SIG-M5 (cell line): Measurements from ENCODE around the gene EVPLL.
"Not testable (repeated sequence)": the region's sequence is repeated elsewhere in the genome, so short reads cannot be mapped to it uniquely, and the experiment has no call there.

Experiments
- DNase-seq: peaks from one replicate; lab custom pipeline; 2025; lab: John Stamatoyannopoulos, UW

Gene EVPLL

DNA sequence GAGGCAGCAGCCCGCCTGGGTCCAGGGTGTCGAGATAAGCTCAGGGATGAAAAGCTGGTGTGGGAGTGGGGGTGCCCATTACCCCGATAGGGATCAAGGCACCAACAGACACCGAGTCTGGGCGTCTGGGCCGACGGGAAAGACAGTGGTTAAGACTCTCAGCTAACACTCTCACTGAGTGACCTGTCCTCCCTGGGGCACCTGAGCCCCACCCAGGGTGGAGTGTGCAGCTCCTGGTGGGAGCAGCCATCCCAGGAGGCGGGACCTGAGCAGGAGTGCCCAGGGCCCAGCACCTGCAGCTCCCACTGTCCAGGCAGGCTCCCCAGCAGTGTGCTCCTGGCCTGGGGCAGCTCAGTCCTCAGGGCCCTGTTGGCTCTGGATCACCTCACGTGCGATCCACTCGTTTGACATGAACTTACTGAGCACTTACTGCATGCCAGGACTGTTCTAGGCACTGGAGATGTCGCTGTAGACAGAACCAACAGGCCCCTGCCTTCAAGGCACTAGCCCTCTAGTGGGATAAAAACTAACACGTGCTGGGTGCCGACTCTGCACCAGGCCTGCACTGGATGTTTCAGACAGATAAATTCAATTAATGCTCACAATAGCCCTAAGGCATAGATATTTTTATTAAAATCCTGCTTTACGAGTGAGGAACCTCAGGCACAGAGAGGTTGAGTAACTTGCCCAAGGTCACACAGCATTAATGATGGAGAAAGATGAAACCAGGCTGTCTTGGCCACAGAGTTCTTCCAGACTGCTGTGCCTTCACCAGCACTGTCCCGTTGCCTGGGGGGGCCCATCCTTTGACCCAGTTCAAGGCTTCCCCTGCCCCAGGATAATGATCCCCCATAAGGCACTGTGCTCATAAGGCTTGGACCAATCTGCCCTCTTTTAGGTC, 1.9 kb downstream of the EVPLL start:
- DNase-seq: no peak

DNA sequence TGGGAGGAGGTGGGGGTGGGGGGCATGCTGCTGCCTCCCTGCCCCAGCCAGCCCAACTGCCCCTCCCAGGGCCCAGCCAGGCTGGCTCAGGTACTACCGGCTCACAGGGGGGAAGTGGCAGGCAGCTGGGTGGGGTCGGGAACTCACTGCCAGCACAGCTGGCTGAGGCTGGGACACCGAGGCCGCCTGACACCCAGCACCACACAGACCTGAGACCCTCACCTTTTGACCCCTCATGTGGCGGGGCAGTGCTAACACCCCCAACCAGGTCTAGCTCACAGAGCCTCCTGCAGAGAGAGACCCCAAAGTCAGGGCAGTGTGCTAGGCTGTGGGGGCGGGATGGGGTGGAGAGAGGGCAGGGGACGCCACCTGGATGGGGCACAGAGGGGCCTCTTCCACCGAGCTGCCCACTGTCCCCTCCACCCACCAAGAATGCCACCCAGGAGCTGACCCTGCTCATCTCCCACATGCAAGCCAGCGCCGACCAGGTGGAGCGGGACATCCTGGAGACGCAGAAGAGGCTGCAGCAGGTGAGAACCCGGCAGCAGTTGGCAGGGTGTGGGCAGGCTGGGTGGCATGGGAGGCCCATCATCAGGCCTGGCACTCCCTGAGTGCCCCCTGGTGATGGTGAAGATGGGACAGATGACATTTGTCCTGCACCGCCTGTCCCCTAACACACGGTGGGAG, 3.0 kb downstream of the EVPLL start:
- no peak for DNase-seq

DNA sequence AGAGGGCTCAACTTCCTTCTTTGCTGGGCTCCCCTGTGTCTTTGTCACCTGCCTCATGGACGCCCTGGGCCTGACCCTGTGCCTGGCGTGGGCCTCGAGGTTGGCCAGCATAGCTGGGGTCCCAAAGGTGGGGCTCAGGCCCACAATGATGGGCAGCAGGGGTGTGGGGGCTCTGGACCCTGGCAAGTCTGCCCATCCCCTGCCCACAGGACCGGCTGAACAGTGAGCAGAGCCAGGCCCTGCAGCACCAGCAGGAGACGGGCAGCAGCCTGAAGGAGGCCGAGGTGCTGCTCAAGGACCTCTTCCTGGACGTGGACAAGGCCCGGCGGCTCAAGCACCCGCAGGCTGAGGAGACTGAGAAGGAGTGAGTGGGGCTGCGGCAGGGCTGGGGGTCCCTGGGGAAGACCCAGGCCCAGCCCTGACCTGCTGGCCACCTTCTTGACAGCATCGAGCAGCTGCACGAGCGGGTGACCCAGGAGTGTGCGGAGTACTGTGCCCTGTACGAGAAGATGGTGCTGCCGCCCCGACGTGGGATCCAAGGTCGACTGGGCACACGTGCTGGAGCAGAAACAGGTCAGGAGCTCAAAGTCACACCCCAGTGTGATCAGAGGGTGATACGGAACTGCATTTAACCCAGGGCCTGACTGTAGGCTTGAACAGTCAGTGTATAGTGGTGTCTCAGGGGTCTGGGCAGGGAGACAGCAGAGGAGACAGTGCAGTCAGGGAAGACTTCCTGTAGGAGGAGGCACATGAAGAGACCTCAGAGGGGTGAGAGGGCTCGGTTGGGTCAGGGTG, 3.8 kb downstream of the EVPLL start:
- no peak for DNase-seq

DNA sequence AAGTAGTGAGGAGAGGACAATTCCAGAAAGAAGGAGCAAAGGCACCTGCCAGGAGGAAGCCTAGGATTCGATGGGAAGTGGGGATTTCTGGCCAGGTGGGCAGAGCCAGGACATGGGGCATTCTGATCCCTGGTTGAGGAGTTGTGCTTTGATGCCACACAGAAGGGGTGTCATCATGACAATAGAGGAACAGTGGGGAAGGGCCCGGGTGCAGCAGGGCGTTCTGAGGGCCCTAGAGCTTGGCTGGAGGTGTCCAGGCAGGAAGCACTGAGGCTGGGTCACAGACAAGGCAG, 4.3 kb downstream of the EVPLL start:
- no peak for DNase-seq

DNA sequence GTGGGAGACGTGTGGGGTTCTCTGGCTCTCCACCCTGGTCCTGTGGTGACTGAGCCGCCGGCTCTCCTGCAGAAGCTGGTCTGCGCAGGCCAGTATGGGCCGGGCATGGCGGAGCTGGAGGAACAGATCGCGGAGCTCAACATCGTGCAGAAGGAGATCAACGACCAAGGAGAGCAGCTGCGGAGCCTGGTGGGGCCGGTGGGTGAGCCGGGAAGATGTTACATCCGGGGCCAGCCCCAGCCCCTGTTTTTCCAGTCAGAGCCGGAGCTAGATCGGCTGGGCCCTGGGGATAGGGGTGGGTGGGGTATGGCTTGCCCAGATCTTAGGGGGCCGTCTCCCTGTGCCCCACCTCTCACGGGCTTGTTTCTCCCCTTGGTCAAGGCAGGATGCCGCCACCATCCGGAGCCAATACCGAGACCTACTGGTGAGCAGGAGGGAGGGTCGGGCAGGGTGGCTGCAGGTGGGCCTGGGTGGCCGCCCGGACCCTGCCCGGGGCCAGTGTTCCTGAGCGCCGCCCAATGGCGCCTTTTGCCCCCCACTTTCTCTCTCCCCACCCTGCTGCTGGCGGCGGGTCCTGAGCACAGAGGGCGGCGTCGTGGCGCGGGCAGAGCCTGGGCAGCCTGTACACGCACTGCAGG, 5.0 kb downstream of the EVPLL start:
- DNase-seq: no peak

DNA sequence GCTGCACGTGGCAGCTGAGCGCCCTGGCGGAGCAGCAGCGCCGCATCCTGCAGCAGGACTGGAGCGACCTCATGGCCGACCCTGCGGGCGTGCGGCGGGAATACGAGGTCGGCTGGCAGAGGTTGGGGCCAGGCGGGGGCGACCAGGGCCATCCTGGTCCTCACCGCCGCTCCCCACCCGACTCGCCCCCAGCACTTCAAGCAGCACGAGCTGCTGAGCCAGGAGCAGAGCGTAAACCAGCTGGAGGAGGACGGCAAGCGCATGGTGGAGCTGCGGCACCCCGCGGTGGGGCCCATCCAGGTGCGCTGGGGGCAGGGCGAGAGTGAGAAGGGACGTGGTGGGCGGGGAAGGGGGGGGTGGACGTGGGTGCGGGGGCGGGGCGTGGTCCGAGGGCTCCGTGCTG, 5.5 kb downstream of the EVPLL start:
- DNase-seq: not testable (repeated sequence)

DNA sequence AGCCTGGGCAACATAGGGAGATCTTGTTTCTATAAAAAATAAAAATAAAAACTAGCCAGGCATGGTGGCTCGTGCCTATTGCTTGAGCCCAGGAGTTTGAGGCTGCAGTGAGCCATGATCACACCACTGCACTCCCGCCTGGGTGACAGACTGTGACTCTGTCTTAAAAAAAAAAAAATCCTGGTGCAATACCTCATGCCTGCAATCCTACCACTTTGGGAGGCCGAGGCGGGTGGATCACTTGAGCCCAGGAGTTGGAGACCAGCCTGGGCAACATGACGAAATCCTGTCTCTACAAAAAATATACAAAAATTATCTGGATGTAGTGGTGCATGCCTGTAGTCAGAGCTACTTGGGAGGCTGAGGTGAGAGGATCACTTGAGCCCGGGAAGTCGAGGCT, 6.7 kb downstream of the EVPLL start:
- DNase-seq: not testable (repeated sequence)

DNA sequence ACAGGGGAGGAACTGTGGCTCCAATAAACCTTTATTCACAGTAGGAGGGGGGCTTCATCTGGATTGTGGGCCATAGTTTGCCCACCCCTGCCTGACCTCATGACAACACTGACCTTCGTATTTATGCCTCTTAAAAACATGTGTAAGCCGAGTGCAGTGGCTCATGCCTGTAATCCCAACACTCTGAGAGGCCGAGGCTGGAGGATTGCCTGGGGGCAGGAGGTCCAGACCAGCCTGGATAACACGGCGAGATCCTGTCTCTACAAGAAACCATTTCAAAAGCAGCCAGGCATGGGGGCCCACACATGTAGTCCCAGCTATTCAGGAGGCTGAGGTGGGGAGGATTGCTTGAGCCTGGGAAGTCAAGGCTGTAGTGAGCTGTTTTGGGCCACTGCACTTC, 10.0 kb downstream of the EVPLL start:
- not testable (repeated sequence) for DNase-seq

DNA sequence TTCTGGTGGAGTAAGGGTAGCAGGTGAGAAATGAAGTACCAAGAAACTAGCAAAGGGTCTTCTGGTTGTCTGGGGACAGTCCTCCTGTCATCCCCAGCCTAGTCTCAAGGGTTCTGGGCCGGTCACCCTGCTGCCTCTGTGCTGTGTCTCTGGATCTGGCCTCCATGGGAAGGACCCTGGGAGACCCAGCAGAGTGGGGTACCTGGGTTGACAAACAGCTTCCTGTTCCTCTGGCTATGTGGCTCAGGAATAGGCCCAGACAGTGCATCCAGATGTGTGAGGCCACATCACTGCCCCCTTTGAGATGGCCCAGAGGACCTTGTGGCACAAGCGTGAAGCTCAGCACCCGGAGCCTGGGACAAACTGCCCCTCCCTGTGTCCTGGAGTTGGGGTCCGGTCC, 10.7 kb downstream of the EVPLL start:
- not testable (repeated sequence) for DNase-seq

DNA sequence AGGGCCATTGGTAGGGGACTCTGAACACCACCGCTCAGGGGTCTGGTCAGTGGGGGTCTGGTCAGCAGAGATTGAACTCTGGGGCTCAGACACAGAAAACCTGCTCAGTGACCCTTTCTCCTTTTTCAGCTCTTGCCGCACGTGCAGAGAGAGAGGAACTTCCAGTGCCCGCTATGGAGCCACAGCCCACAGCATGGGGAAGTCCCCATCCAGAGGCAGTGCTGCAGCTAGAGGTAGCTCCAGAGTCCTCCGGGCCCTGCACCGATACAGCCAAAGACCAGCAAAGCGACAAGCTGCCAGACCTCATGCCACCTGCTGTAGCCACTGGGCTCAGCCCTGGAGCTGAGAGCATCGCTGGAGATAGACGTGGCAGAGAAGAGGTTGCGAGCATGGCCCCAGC, 11.2 kb downstream of the EVPLL start:
- not testable (repeated sequence) for DNase-seq

DNA sequence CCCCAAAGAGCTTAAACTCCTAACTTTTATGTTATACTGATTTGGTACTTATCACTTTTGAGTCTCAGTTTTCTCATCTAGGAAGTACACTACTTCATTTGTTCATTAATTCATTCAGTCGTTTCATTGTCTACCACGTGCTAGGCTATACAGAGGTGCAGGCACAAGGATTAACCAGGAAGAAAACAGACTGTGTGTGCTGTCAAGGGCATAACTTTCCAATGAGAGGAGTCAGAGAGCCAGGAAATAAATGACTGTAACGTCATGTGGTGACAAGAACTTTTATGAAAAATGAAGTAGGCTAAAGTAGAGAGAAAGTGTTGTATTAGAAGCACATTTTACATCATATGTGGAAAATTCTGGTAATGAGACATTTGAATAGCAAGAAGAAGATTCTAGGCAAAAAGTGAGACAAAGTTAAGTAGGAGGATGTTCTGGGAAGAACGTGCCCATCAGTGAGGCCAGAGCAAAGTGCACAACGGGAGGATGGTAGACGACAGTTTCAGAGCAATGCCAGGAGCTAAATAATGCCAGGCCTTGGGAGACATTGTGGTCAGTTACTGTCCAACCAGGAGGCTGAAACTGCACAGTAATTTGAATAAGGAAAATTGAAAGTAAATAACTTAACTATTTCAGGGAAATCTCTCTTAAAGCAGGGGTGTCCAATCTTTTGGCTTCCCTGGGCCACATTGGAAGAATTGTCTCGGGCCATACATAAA, 24.5 kb downstream of the EVPLL start:
- not testable (repeated sequence) for DNase-seq

DNA sequence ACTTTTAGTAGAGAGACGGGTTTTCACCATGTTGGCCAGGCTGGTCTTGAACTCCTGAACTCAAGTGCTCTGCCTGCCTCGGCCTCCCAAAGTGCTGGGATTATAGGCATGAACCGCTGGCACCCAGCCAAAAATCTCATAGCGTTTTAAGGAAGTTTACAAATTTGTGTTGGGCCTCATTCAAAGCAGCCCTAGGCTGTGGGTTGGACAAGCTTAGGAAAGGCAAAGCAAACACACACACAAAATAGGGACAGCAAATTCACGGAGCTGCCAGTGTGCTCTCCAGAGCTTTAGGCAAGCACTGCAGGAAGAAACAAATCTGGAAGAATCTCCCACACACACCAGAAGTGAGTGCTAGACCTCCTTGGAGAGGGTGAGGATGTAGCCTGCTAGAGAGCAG, 25.6 kb downstream of the EVPLL start:
- not testable (repeated sequence) for DNase-seq

DNA sequence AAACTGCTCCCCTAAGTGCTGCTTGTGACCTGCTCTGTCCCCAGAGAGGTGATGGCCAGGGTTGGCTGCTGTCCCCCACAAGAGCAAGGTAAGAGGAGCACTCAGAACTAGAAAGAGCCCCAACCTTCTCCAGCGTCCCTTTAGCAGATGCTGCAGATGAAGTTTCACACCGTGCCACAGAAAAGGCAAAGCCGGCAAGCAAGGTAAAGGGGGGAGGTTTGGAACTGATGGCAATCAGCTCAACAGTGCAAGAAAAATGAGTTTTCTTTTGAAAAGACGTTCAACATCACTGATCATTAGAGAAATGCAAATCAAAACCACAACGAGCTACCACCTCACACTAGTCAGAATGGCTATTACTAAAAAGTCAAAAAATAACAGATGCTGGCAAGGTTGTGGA, 26.0 kb downstream of the EVPLL start:
- not testable (repeated sequence) for DNase-seq

DNA sequence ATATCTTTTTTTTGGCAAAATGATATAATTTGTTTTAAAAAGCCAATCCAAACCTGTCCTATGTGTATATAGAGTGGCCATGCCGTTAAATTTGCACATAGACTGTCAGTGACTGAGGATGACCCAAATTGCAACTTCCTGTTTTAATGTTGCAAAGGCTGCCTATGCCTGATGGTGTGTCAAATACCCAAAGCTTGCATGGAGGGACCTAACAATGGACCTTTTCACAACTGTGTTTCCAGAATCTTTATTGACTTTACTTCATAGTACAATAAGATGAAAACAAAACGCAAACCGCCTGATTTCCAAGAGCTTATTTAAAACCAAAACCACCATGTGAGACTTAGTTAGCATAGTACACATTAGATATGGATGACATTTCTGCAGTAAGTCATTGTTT, 31.3 kb downstream of the EVPLL start:
- not testable (repeated sequence) for DNase-seq

DNA sequence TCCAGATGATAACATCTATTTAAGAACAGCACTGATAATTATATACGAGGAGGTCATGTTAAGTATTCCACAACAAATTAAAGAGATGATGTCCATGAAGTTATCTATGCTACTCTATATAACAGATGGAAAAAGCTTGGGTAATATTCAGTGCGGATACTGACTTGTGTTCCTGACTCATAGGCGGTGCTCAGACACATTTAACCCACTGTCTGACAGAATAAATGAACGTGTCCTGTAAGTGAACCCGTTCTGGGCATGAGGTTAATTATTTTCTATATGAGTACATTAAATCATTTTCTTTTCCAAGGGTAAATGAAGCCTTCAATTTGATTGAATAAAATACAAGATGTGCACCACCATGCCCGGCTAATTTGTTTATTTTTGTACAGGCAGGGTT, 31.7 kb downstream of the EVPLL start:
- not testable (repeated sequence) for DNase-seq

DNA sequence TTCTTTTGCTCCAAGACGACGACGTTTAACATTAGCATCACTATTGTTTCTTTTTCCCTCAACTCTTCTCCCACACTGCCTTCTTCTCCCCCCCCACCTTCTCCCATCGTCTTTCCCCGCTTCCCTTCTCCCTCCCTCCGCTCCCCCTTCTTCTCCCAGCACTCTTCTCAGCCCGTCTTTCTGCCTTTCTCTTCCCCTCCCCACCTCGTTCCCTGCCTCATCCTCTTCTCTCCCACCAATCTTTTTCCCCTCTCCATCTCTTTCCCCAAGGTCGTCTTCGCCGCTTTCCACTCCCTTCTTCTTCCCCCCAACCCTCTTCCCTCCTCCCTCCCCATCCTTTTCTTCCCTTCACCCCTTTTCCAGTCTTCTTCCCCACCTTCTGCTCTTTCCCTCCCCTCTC, 33.2 kb downstream of the EVPLL start:
- DNase-seq: not testable (repeated sequence)

DNA sequence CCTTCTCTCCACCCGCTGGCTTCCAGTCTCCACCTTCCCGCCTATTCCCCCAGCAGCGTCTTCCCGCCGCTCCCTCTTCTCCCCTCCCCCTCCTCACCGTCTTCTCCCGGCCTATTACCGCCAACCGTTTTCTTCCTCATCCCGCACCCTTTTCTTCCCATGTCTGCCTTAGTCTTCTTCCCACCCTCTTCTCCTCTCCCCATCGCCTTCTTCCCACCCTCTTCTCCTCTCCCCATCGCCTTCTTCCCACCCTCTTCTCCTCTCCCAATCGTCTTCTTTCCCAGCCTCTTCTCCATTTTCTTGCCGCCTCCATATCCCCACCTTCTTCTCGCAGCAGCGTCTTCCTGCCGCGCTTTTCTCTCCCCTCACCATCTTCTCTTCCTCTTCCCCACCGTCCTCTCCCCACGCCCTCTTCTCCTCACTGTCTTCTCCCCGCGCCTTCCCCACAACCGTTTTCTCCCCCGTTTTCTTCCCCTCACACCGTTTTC, 33.8 kb downstream of the EVPLL start:
- DNase-seq: not testable (repeated sequence)

DNA sequence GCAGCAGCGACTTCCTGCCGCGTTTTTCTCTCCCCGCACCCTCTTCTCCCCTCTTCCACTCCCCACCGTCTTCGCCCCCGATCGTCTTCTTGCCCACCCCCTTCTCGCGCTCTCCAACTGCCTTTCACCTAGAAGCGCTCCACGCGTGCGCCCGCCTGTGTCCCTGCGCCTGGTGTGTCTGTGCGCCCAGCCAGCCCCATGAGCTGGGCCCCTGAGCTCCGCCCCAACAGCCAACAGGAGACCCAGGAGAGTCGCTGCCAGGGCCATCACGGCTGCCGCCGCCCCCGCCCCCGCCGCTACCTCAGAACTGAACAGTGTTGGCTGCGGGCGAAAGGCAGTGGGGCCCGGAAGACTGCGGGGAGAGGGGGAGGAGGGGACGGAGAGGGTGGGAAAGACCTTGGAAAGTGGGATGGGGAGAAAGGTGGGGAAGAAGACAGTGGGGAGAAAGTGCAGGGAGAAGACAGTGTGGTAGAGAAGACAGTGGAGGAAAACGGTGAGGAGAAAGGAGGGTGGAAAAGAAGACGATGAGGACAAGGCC, 34.5 kb downstream of the EVPLL start:
- not testable (repeated sequence) for DNase-seq

DNA sequence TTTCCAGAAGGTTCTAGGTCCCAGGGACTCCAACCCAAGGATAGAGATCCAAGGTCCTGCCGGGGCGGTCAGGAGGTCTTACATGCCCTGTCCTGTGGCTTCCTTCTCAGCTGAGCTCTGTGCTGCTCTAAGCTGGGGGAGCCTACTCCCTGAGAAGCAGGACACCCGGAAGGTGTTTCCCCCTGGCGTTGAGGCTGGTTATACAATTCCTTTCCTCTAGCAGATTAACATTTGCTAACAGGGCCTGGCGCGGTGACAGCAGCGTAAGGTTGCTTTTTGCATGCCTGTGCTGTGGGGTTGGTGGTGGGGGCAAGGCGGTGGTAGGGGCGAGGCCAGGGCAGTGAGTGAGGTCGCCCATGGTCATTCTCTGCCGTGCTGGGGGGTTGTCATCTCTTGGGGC, 43.9 kb downstream of the EVPLL start:
- not testable (repeated sequence) for DNase-seq

DNA sequence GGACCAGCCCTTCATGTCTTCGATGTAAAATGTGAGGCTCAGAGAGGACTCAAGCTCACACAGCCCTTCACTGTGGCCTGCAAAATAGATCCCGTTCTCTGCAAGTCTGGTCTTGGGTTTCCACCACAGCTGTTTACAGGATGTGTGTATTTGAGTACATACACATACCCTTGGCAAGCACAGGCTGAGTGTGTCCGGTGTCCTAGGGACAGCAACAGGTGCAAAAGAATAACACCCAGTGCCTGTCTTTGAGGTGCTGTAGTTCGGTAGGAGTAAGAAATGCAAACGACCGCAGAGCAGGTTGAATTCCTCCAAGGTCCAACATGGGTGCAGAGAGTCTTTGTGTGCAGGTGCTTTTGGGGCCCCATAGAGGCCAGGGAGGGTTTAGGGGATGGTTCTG, 44.9 kb downstream of the EVPLL start:
- DNase-seq: not testable (repeated sequence)

DNA sequence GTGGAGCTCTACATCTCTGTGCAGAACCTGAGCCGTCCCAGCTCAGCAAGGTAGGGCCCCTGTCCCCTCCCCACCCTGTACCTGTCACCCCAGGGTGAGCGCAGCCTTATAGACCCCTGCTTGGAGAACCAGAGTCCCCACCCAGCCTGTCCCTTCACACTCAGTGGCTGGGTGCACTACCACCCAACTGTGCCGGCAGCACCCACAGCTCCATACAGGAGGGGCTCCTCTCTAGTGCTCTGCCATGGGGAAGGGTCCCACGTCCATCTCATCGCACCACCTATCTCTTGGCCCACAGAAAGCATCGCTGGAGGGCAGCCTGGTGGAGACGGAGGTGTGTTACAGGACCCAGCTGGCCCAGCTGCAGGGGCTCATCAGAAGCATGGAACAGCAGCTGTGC, 45.4 kb downstream of the EVPLL start:
- DNase-seq: not testable (repeated sequence)
